Measurements from ENCODE around the gene HCN1.

HCN1 gene

DNA sequence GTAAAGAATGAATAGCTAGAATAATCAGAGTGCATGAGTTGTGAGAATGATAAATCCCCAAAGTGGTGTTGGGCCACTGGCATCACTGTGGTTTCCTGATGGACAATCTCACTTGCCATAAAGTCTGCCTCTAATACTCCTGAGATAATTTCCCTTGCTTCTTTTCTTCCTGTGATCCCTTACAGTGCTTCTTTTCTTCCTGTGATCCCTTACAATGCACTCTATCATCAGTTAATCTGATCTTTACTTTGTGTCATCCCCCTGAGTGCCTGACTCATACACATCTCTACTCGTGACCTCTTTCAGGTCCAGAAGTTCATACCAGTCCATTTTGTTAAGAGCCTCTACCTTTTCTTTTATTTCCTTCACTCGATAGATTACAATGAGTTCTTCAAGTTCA is 418.3 kb downstream of the HCN1 start:
- no peak overlapping the region for H3K23ac ChIP-seq (ENCODE audit: low read length)
- no peaks in the 10 kb centered on the region for H3K4me1 ChIP-seq (ENCODE audit: control insufficient read depth, low read depth, low read length)
- no peak overlapping the region for H3K27ac ChIP-seq (ENCODE audit: low read depth, low read length)
- no peak overlapping the region for H2AK5ac ChIP-seq (ENCODE audit: low read length)
- no peak overlapping the region for H3K18ac ChIP-seq (ENCODE audit: low read length)
- no peaks in the 10 kb centered on the region for H3K36me3 ChIP-seq (ENCODE audit: control insufficient read depth, insufficient read depth, low read length)
- no peaks in the 10 kb centered on the region for H3K79me1 ChIP-seq (ENCODE audit: low read length)
- H3K4ac ChIP-seq (ENCODE audit: low read depth, low read length) = no peak overlapping the region
- no peak overlapping the region for H3K4me3 ChIP-seq (ENCODE audit: low read length)
- no CpG with 5 or more reads among the region's 2 CpGs for WGBS (ENCODE audit: extremely low coverage, insufficient coverage, low lambda C conversion rate)
- no peak overlapping the region for H3K56ac ChIP-seq (ENCODE audit: low read length)
- no peak overlapping the region for H2BK5ac ChIP-seq (ENCODE audit: low read length)
- H4K5ac ChIP-seq (ENCODE audit: low read length) = no peak overlapping the region
- peak; percentile 65 for DNase-seq
- H2BK120ac ChIP-seq (ENCODE audit: low read depth, low read length) = peak overlapping the region; percentile 8
- H2BK15ac ChIP-seq (replicated peaks; ENCODE audit: low read depth) = no peak overlapping the region
- no peak overlapping the region for H4K8ac ChIP-seq (ENCODE audit: low read depth, low read length)
- no peaks in the 10 kb centered on the region for H3K79me2 ChIP-seq (ENCODE audit: control insufficient read depth, insufficient read depth, low read length)
- H3K9ac ChIP-seq (ENCODE audit: low read length) = no peak overlapping the region
- H3K4me2 ChIP-seq (ENCODE audit: low read length) = no peak overlapping the region
- no peaks in the 10 kb centered on the region for H3K27me3 ChIP-seq (ENCODE audit: insufficient read depth, low read length, poor library complexity)

DNA sequence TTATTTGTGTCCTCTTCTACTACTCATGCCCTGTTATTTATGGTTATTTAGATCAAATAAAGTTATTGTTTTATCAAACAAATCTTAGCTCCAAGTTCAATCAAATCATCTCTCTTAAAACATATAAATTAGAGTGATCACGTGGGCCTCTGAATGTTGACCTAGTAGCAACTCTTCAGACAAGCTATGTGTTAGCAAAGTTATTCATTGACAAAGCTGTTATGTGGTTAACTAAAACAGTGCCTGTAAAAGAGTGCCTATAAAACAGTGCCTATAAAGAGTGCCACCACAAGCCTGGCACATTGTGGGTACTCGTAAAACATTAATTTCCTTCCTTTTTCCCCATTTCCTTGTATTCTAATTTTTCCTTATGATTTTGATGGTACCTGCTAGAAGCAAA is 421.9 kb downstream of the HCN1 start:
- Histone ChIP-seq H4K5ac (ENCODE audit: low read length) (no peak overlapping the region), H3K27ac (ENCODE audit: low read depth, low read length) (no peak overlapping the region), H3K9ac (ENCODE audit: low read length) (no peak overlapping the region), H2BK5ac (ENCODE audit: low read length) (no peak overlapping the region), H3K4me3 (ENCODE audit: low read length) (no peak overlapping the region), H3K36me3 (ENCODE audit: control insufficient read depth, insufficient read depth, low read length) (no peaks in the 10 kb centered on the region), H3K4ac (ENCODE audit: low read depth, low read length) (no peak overlapping the region), H2BK15ac (replicated peaks; ENCODE audit: low read depth) (no peak overlapping the region), H3K27me3 (ENCODE audit: insufficient read depth, low read length, poor library complexity) (no peaks in the 10 kb centered on the region), H4K8ac (ENCODE audit: low read depth, low read length) (no peak overlapping the region), H3K23ac (ENCODE audit: low read length) (no peak overlapping the region), H3K56ac (ENCODE audit: low read length) (no peak overlapping the region), H2AK5ac (ENCODE audit: low read length) (no peak overlapping the region), H3K79me1 (ENCODE audit: low read length) (no peaks in the 10 kb centered on the region), H2BK120ac (ENCODE audit: low read depth, low read length) (no peak overlapping the region), H3K4me2 (ENCODE audit: low read length) (no peak overlapping the region), H3K4me1 (ENCODE audit: control insufficient read depth, low read depth, low read length) (no peaks in the 10 kb centered on the region), H3K18ac (ENCODE audit: low read length) (no peak overlapping the region), H3K79me2 (ENCODE audit: control insufficient read depth, insufficient read depth, low read length) (no peaks in the 10 kb centered on the region)
- DNase-seq = no peak
- WGBS (ENCODE audit: extremely low coverage, insufficient coverage, low lambda C conversion rate) = no CpG with 5 or more reads among the region's 2 CpGs

DNA sequence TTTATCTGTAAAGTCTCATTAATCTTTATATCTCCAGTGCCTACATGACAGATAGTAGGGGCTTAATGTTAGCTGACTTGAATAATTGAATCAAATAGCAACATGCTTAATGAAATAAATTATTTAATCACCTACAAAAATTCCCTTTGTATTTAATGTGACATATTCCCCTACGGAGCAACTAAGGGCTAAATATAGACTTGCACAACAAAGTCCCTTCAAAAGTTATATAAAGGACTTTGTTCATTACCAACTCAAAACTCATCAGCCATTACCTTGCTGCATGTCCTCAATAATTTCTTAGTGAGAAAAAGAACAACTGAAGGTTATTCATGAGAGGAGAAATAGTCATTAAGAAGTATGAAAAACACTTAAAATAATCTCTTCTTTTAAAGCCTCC is 424.6 kb downstream of the HCN1 start:
- H3K4me3 ChIP-seq (ENCODE audit: low read length) = no peak overlapping the region
- H3K23ac ChIP-seq (ENCODE audit: low read length) = no peak overlapping the region
- H3K56ac ChIP-seq (ENCODE audit: low read length) = no peak overlapping the region
- no peak overlapping the region for H2BK5ac ChIP-seq (ENCODE audit: low read length)
- no peak overlapping the region for H3K9ac ChIP-seq (ENCODE audit: low read length)
- H3K4me1 ChIP-seq (ENCODE audit: control insufficient read depth, low read depth, low read length) = no peaks in the 10 kb centered on the region
- no peak overlapping the region for H2BK15ac ChIP-seq (replicated peaks; ENCODE audit: low read depth)
- no CpG with 5 or more reads among the region's 1 CpG for WGBS (ENCODE audit: extremely low coverage, insufficient coverage, low lambda C conversion rate)
- no peak overlapping the region for H3K18ac ChIP-seq (ENCODE audit: low read length)
- DNase-seq = no peak
- no peaks in the 10 kb centered on the region for H3K79me2 ChIP-seq (ENCODE audit: control insufficient read depth, insufficient read depth, low read length)
- H4K8ac ChIP-seq (ENCODE audit: low read depth, low read length) = no peak overlapping the region
- H2AK5ac ChIP-seq (ENCODE audit: low read length) = no peak overlapping the region
- no peaks in the 10 kb centered on the region for H3K36me3 ChIP-seq (ENCODE audit: control insufficient read depth, insufficient read depth, low read length)
- H4K5ac ChIP-seq (ENCODE audit: low read length) = no peak overlapping the region
- H3K79me1 ChIP-seq (ENCODE audit: low read length) = no peaks in the 10 kb centered on the region
- H3K4me2 ChIP-seq (ENCODE audit: low read length) = no peak overlapping the region
- H2BK120ac ChIP-seq (ENCODE audit: low read depth, low read length) = no peak overlapping the region
- H3K27me3 ChIP-seq (ENCODE audit: insufficient read depth, low read length, poor library complexity) = no peaks in the 10 kb centered on the region
- H3K4ac ChIP-seq (ENCODE audit: low read depth, low read length) = no peak overlapping the region
- no peak overlapping the region for H3K27ac ChIP-seq (ENCODE audit: low read depth, low read length)

DNA sequence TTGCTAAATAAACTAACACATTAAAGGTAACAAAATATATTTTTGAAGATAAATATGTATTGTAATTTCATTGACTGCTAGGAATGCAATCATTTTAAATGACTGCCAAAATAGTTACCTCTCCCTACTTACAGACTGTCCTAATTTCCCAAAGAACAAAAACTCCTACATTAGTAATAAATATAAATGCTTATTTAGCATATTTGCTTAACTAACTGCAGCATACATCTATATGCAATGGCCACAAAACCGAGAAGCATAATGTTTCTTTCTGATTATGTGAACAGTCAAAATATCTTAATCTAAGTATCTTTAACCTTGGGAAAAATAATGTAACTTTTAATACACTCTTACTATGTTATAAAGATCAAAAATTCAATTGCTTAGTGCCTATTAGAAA is 431.7 kb downstream of the HCN1 start:
- Histone ChIP-seq H3K27ac (ENCODE audit: low read depth, low read length) (no peak overlapping the region), H4K5ac (ENCODE audit: low read length) (no peak overlapping the region), H3K18ac (ENCODE audit: low read length) (no peak overlapping the region), H3K27me3 (ENCODE audit: insufficient read depth, low read length, poor library complexity) (no peaks in the 10 kb centered on the region), H3K4me1 (ENCODE audit: control insufficient read depth, low read depth, low read length) (no peaks in the 10 kb centered on the region), H4K8ac (ENCODE audit: low read depth, low read length) (no peak overlapping the region), H2BK5ac (ENCODE audit: low read length) (no peak overlapping the region), H3K79me1 (ENCODE audit: low read length) (no peaks in the 10 kb centered on the region), H2BK120ac (ENCODE audit: low read depth, low read length) (no peak overlapping the region), H3K4me2 (ENCODE audit: low read length) (no peak overlapping the region), H3K4ac (ENCODE audit: low read depth, low read length) (no peak overlapping the region), H3K36me3 (ENCODE audit: control insufficient read depth, insufficient read depth, low read length) (no peaks in the 10 kb centered on the region), H2AK5ac (ENCODE audit: low read length) (no peak overlapping the region), H3K56ac (ENCODE audit: low read length) (no peak overlapping the region), H3K23ac (ENCODE audit: low read length) (no peak overlapping the region), H3K79me2 (ENCODE audit: control insufficient read depth, insufficient read depth, low read length) (no peaks in the 10 kb centered on the region), H3K4me3 (ENCODE audit: low read length) (no peak overlapping the region), H2BK15ac (replicated peaks; ENCODE audit: low read depth) (no peak overlapping the region), H3K9ac (ENCODE audit: low read length) (no peak overlapping the region)
- WGBS (ENCODE audit: extremely low coverage, insufficient coverage, low lambda C conversion rate) = no CpG with 5 or more reads among the region's 1 CpG
- DNase-seq = no peak

DNA sequence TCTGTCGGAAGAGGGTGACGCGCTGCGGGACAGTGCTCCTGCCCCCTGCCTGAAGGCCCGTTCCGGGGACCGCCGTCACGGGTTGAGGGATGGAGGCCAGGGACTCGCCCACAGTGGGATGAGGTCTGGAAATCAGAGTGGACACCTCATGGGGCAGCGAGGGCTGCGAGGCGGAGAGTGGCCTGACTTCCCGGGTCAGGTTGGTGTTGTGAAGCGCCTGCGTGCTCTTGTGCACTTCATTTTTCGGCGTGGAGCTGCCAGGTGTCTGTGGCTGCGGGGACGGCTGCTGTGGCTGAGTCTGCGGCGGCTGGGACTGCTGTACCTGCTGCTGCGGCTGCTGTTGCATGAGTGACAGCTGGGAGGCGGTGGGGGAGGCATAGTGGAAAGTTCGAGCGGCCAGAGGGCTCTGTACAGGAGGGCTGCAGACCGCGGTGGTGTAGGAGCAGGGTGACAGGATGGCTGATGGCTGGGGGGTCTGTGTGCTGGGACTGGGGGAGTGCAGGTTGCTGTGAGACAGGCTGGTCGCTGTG is 434.1 kb downstream of the HCN1 start:
- no peak overlapping the region for H3K56ac ChIP-seq (ENCODE audit: low read length)
- WGBS (ENCODE audit: extremely low coverage, insufficient coverage, low lambda C conversion rate) = no CpG with 5 or more reads among the region's 29 CpGs

DNA sequence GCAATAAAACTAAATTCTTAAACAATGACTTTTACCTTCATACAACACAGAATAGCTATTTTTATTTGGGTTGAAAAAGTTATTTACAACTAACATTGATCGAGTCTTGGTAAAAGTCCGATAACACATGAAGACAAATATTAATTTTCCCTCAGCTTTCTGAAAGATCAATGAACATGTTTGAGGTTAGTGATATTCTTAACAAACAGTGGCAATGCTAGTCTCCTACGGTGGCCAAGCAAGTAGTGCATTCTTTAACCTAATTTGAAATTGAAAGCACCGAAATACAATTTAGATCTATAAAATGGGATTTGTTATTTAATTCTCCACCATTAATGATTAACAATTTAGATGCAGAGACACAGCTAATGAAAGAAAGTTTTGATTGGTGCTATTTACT is 435.1 kb downstream of the HCN1 start:
- Histone ChIP-seq H2BK120ac (ENCODE audit: low read depth, low read length) (no peak overlapping the region), H3K36me3 (ENCODE audit: control insufficient read depth, insufficient read depth, low read length) (no peaks in the 10 kb centered on the region), H3K4me2 (ENCODE audit: low read length) (no peak overlapping the region), H3K23ac (ENCODE audit: low read length) (no peak overlapping the region), H3K4me1 (ENCODE audit: control insufficient read depth, low read depth, low read length) (no peaks in the 10 kb centered on the region), H3K27ac (ENCODE audit: low read depth, low read length) (no peak overlapping the region), H2AK5ac (ENCODE audit: low read length) (no peak overlapping the region), H3K79me1 (ENCODE audit: low read length) (no peaks in the 10 kb centered on the region), H4K5ac (ENCODE audit: low read length) (no peak overlapping the region), H3K18ac (ENCODE audit: low read length) (no peak overlapping the region), H3K4me3 (ENCODE audit: low read length) (no peak overlapping the region), H2BK15ac (replicated peaks; ENCODE audit: low read depth) (no peak overlapping the region), H3K27me3 (ENCODE audit: insufficient read depth, low read length, poor library complexity) (no peaks in the 10 kb centered on the region), H3K9ac (ENCODE audit: low read length) (no peak overlapping the region), H3K79me2 (ENCODE audit: control insufficient read depth, insufficient read depth, low read length) (no peaks in the 10 kb centered on the region), H2BK5ac (ENCODE audit: low read length) (no peak overlapping the region), H4K8ac (ENCODE audit: low read depth, low read length) (no peak overlapping the region), H3K56ac (ENCODE audit: low read length) (no peak overlapping the region), H3K4ac (ENCODE audit: low read depth, low read length) (no peak overlapping the region)
- DNase-seq = no peak
- no CpG with 5 or more reads among the region's 4 CpGs for WGBS (ENCODE audit: extremely low coverage, insufficient coverage, low lambda C conversion rate)

More for the DNA sequence above, 434.1 kb downstream of the HCN1 start:
- H3K27ac ChIP-seq (ENCODE audit: low read depth, low read length) = no peak overlapping the region
- H4K5ac ChIP-seq (ENCODE audit: low read length) = no peak overlapping the region
- H3K4me3 ChIP-seq (ENCODE audit: low read length) = no peak overlapping the region
- no peak overlapping the region for H2BK120ac ChIP-seq (ENCODE audit: low read depth, low read length)
- H2AK5ac ChIP-seq (ENCODE audit: low read length) = no peak overlapping the region
- H3K4me2 ChIP-seq (ENCODE audit: low read length) = no peak overlapping the region
- H3K27me3 ChIP-seq (ENCODE audit: insufficient read depth, low read length, poor library complexity) = no peaks in the 10 kb centered on the region
- DNase-seq = no peak
- no peaks in the 10 kb centered on the region for H3K79me2 ChIP-seq (ENCODE audit: control insufficient read depth, insufficient read depth, low read length)
- no peak overlapping the region for H2BK5ac ChIP-seq (ENCODE audit: low read length)
- no peak overlapping the region for H3K23ac ChIP-seq (ENCODE audit: low read length)
- no peak overlapping the region for H4K8ac ChIP-seq (ENCODE audit: low read depth, low read length)
- H2BK15ac ChIP-seq (replicated peaks; ENCODE audit: low read depth) = no peak overlapping the region
- H3K9ac ChIP-seq (ENCODE audit: low read length) = no peak overlapping the region
- H3K36me3 ChIP-seq (ENCODE audit: control insufficient read depth, insufficient read depth, low read length) = no peaks in the 10 kb centered on the region
- H3K79me1 ChIP-seq (ENCODE audit: low read length) = no peaks in the 10 kb centered on the region
- H3K4ac ChIP-seq (ENCODE audit: low read depth, low read length) = no peak overlapping the region
- no peaks in the 10 kb centered on the region for H3K4me1 ChIP-seq (ENCODE audit: control insufficient read depth, low read depth, low read length)
- no peak overlapping the region for H3K18ac ChIP-seq (ENCODE audit: low read length)
